ENCODE measurements around the gene TOP3A.

GRCh38 chr17:18250259-18250658, 64.5 kb downstream of the TOP3A start:
- no peak for TF ChIP-seq CTCF (IDR thresholded peaks at IDR 0.05)
- TF ChIP-seq POLR2A (IDR thresholded peaks at IDR 0.05) = no peak
